ENCODE results near the gene GREM2. TPM values are rescaled to one million over a fixed set of nuclear protein-coding genes. Genes with fewer than 3 reads are reported as not detected.

The GREM2 gene
- total and polyA plus RNA-seq, 3 donors from 2014 or later = 0.37 to 1.8 (median 0.39) TPM

DNA sequence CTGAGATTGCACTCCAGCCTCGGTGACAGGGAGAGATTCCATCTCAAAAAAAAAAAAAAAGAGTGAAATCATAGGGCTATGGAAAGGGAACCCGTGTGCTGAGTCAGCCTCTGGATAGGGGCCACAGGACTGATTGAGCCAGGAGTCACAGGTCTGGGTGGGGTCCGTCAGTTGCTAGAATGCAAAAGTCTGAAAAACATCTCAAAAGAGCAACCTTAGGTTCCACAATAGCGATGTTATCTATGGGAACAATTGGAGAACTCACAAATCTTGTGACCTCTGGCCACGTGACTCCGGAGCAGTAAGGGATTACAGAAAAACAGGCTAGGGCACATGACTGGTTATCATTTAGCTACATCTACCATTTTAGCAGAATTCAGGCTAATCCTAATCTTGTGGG, 32.8 kb upstream of the GREM2 start:
- H3K36me3 ChIP-seq (ENCODE audit: low read depth, missing control alignments) = no peaks in the 10 kb centered on the region
- no peaks in the 10 kb centered on the region for H3K9me3 ChIP-seq
- no peak overlapping the region for H3K4me3 ChIP-seq
- no peak overlapping the region for H3K27ac ChIP-seq
- DNase-seq = no peak
- TF ChIP-seq POLR2A (IDR thresholded peaks at IDR 0.05) = no peak
- TF ChIP-seq, protein P1, sequence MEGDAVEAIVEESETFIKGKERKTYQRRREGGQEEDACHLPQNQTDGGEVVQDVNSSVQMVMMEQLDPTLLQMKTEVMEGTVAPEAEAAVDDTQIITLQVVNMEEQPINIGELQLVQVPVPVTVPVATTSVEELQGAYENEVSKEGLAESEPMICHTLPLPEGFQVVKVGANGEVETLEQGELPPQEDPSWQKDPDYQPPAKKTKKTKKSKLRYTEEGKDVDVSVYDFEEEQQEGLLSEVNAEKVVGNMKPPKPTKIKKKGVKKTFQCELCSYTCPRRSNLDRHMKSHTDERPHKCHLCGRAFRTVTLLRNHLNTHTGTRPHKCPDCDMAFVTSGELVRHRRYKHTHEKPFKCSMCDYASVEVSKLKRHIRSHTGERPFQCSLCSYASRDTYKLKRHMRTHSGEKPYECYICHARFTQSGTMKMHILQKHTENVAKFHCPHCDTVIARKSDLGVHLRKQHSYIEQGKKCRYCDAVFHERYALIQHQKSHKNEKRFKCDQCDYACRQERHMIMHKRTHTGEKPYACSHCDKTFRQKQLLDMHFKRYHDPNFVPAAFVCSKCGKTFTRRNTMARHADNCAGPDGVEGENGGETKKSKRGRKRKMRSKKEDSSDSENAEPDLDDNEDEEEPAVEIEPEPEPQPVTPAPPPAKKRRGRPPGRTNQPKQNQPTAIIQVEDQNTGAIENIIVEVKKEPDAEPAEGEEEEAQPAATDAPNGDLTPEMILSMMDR (IDR thresholded peaks at IDR 0.05) = no peak
- H3K27me3 ChIP-seq = no peaks in the 10 kb centered on the region
- H3K4me1 ChIP-seq = no peaks in the 10 kb centered on the region
- intact Hi-C loops (cut with DNase I; ENCODE audit: low total_unique reads) = no loop called here
- 66 to 80% methylated on average over 6 of the region's 6 CpGs for WGBS, 2 donors

DNA sequence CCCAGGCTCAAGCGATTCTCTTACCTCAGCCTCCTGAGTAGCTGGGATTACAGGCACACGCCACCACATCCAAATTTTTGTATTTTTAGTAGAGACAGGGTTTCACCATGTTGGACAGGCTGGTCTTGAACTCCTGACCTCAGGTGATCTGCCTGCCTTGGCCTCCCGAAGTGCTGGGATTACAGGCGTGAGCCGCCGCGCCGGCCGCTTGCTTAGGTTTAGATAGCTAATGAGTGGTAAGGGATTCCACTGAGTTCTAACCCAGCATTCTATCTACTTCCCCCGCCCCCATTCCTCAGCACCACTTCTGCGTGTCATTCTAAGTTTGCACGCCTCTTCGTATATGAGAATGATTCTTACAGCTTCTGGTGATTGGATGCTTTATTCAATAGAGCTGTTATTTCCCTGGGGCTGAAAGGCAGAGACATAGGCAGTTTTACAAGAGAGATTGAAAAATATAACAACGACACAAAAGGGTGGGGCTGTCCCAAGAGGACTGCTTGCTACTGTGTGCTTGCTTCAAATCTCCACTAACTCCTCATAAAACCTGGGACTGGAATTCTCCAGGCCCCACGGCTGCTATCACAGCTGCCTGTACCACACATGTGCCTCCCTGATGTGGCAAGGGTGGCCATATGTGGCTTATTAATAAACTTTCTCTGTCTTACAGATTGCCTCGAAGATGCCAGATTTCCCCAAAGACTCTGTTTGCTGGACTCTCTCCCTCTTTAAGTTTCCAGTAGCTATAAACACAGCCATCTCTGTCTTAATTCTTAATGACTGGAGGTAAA, 23.7 kb upstream of the GREM2 start:
- H3K4me3 ChIP-seq = no peak overlapping the region
- TF ChIP-seq, protein P1 (IDR thresholded peaks at IDR 0.05) = no peak
- TF ChIP-seq POLR2A (IDR thresholded peaks at IDR 0.05) = no peak
- no peaks in the 10 kb centered on the region for H3K9me3 ChIP-seq
- H3K27ac ChIP-seq = no peak overlapping the region
- H3K4me1 ChIP-seq = no peaks in the 10 kb centered on the region
- no peak for DNase-seq
- no peaks in the 10 kb centered on the region for H3K27me3 ChIP-seq
- H3K36me3 ChIP-seq (ENCODE audit: low read depth, missing control alignments) = no peaks in the 10 kb centered on the region
- intact Hi-C loops (cut with DNase I; ENCODE audit: low total_unique reads) = no loop called here
- 90 to 92% methylated on average over 16 of the region's 16 CpGs for WGBS, 2 donors

DNA sequence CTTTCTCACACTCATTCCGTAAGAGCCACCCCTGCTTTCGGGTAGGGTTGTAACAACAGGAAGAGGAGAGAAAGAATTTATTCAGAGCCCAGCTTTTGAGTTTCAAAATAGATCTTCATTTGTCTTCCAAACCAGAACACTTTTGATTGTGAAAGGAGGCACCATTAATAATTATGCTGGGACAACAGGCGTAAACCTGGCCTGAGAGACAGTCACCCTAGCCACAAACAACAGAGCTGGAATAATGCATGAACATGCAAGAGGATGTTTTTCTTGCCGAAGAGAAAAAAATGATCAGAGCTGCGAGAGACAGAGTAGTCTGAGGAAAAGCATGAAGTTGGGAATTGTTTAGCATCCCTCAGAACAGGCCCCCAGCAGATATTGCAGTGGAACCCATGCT, 18.5 kb upstream of the GREM2 start:
- Histone ChIP-seq H3K27me3 (no peaks in the 10 kb centered on the region), H3K27ac (no peak overlapping the region), H3K9me3 (no peaks in the 10 kb centered on the region), H3K4me3 (no peak overlapping the region), H3K4me1 (no peaks in the 10 kb centered on the region), H3K36me3 (ENCODE audit: low read depth, missing control alignments) (no peaks in the 10 kb centered on the region)
- TF ChIP-seq, protein P1 (IDR thresholded peaks at IDR 0.05) = no peak
- TF ChIP-seq POLR2A (IDR thresholded peaks at IDR 0.05) = no peak
- no peak for DNase-seq
- intact Hi-C loops (cut with DNase I; ENCODE audit: low total_unique reads) = no loop called here
- WGBS, 2 donors = 81 to 88% methylated on average over 5 of the region's 5 CpGs

DNA sequence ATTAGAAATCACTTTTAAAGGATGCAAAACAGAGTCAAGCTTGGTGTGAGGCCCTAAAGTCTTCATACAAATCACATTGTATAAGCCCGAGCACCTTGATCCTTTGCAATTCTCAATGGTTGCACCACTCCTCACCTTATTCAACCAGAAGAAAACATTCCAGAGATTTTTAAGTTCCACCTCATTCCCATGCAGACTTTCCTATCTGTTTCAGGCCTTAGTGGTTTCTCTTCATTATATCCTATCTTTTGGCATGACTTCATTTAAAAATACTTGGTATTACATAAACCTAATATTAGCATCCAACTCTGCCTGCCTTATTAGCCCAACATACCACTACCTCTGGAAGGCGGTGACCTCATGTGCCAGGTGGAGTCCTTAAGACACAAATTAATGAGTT, 9.3 kb upstream of the GREM2 start:
- Histone ChIP-seq H3K36me3 (ENCODE audit: low read depth, missing control alignments) (no peaks in the 10 kb centered on the region), H3K4me1 (no peaks in the 10 kb centered on the region), H3K4me3 (no peak overlapping the region), H3K9me3 (no peaks in the 10 kb centered on the region), H3K27me3 (no peaks in the 10 kb centered on the region), H3K27ac (no peak overlapping the region)
- TF ChIP-seq, protein P1 (IDR thresholded peaks at IDR 0.05) = no peak
- intact Hi-C loops (cut with DNase I; ENCODE audit: low total_unique reads) = no loop called here
- WGBS, 2 donors = 96% methylated on average over 2 of the region's 2 CpGs
- no peak for DNase-seq
